Activated CD8-positive, alpha-beta memory T cell treated with anti-CD3 and anti-CD28 coated beads, Interleukin-2, amount 10 ng/mL, durations not matched to agents 7 days and 5 days (primary cell): ENCODE measurements around the gene F11. TPM values are rescaled to one million over a fixed set of nuclear protein-coding genes. Genes with fewer than 3 reads are reported as not detected.

Source experiments
- ATAC-seq: fragments of 150-1000 bp; cut with Tn5 transposase; one replicate; pipeline ENCODE4 v1.10.0; 2021; ENCODE audit warnings: moderate library complexity
- CTCF ChIA-PET: fragments of 350-600 bp; sonication (Branson Sonifier 250); formaldehyde crosslinking; loops from one replicate; lab custom pipeline; 2021; ENCODE audit warnings: antibody characterized with exemption; lab: Charles Lee
- DNase-seq: peaks from one replicate; pipeline ENCODE4 v3.0.0-alpha.2; 2020
- H3K27ac Mint-ChIP-seq: one replicate; pipeline ENCODE4 v1.8.0; 2021; ENCODE audit warnings: mild to moderate bottlenecking, mixed read lengths
- H3K27me3 Mint-ChIP-seq: one replicate; pipeline ENCODE4 v1.8.0; 2021; ENCODE audit warnings: mixed read lengths
- H3K36me3 Mint-ChIP-seq: one replicate; pipeline ENCODE4 v1.8.0; 2021; ENCODE audit warnings: mild to moderate bottlenecking, mixed read lengths
- H3K4me1 Mint-ChIP-seq: one replicate; pipeline ENCODE4 v1.8.0; 2021; ENCODE audit warnings: mixed read lengths
- H3K4me3 Mint-ChIP-seq: one replicate; pipeline ENCODE4 v1.8.0; 2021; ENCODE audit warnings: mild to moderate bottlenecking, moderate library complexity, mixed read lengths
- H3K9me3 Mint-ChIP-seq: one replicate; pipeline ENCODE4 v1.8.0; 2022; ENCODE audit warnings: low read depth, mixed read lengths
- total RNA-seq, 2 experiments: library from RNA; stranded (reverse); gene quantifications; one replicate each; pipeline ENCODE4 v1.2.3, GENCODE V29; 2021

F11 gene
- total RNA-seq, 2 experiments from 2014 or later = not detected

DNA sequence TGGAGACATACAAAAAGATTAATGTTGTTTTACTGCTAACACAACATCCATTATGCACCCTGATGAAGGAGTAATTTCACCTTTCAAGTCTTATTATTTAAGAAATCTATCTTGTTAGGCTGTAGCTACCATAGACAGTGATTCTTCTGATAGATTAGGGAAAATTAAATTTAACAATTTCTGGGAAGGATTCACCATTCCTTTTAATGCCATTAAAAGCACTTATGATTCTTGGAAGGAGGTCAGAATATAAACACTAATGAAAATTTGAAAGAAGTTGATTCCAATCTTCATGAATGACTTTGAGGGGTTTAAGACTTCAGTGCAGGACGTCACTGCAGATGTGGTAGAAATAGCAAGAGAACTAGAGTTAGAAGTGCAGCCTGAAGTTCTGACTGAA is 69.8 kb downstream of the F11 start:
- DNase-seq = no peak
- Mint-ChIP-seq H3K27ac (no peak overlapping the region), H3K4me1 (no peaks in the 10 kb centered on the region), H3K36me3 (no peaks in the 10 kb centered on the region), H3K4me3 (no peak overlapping the region), H3K27me3 (no peaks in the 10 kb centered on the region), H3K9me3 (peaks cover 3% of the 10 kb centered on the region)
- no peak for ATAC-seq
- CTCF ChIA-PET = no interaction called here

Other genes with a start within 250 kb of the F11 start
- gene TLR3, start 197.0 kb upstream of the F11 start, total RNA-seq = 1 to 10 TPM; 1.5 to 3.7 TPM
- gene FAM149A, start 161.5 kb upstream of the F11 start, total RNA-seq = 1 to 10 TPM; 1.2 TPM
- 10 to 100 TPM; 10.3 to 14.6 TPM for gene CYP4V2, start 74.6 kb upstream of the F11 start, total RNA-seq
- gene KLKB1, start 38.7 kb upstream of the F11 start, total RNA-seq = under 1 TPM; 0.14 to 0.18 TPM